SIG-M5 (cell line): Measurements from ENCODE around the gene SNCAIP.

Experiments
- DNase-seq: peaks from one replicate; lab custom pipeline; 2025; lab: John Stamatoyannopoulos, UW

SNCAIP gene

GRCh38 chr5:122426301-122426700, 114.3 kb downstream of the SNCAIP start:
- DNase-seq = no peak

DNA sequence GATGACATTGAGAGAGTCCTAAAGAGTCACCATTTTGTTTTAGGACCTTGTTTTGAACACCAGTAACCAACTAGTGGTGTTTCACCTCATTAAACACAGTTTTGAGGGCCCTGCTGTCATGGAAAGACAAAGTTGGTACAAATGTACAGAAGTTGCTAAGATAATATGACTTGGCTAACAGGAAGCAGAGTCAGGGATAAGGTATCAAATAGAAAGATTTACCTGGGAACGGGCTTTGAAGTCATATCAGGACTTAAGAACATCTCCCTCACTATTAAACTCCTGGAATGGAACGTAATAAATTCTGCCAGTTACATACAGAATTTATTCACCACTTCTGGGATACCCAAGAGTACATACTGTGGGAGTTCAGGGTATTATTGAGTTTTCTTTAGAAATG, 115.6 kb downstream of the SNCAIP start:
- no peak for DNase-seq

GRCh38 chr5:122429545-122430318, 117.7 kb downstream of the SNCAIP start:
- no peak for DNase-seq

DNA sequence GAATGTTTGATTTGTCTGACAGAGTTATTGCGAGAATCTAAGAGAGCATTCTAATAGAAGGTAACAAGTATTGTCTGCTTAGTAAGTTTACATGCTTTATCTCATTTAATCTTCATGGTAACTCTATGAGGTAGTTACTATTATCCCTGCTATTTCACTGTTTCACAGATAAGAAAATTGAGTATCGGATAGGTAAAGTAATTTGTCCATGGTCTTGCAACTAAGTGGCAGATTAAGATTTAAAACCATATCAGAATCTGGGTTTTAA, 118.2 kb downstream of the SNCAIP start:
- no peak for DNase-seq

- DNase-seq = no peak
These were observed 119.3 kb downstream of the SNCAIP start for GRCh38 chr5:122431298-122431697.

DNA sequence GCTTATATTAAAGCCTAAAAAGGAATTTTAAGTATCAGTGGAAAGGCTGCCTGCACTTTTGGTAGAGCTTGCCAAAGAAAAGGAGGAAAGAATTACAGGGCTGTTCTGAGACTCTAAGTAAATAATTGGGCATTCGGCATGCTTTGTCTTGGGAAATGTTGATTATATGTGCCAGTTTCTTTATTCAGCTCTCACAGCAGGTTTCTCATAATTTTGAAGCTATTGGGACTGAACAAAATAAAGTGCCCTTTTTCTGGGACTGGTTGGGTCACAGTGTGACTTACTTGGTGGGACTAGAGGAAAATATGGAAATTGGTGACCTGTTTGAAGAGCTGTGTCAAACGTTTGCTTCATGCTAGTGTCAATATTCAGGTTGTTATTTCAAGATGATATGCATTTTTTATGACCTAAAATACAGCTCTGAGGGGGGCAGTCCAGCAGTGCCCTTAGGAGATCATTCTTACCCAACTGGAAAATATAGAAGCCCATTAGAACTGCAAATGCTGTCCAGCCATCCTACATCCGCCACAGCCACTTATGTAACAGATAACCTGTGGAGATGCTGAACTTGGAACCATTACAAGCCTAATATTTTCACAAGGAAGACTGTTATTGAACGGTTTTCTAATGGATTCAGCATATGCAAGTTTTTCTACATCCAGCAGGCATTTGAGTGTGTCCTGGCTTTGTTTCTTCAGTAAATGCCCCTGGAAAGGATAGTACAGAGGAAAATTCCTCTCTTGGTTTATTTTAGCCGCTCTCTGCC, 122.4 kb downstream of the SNCAIP start:
- DNase-seq = no peak

DNA sequence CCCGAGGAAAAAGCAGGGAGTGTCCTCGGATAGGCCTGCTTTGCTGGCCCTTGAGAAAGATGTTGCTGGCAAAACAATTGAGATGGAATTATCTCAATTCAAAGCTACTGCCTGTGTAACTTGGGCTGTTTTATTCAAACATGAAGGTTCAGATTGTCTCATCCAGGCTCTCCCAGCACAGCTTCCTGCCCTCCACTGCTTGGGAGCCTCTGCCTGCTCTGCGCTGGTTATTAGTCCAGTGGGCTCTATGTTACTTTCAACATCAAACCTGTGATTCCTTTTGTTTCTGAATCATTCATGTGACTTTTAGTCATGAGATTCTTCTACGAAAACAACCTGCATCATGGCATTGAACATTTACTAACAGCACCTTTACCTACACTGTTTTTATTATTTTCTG, 123.2 kb downstream of the SNCAIP start:
- no peak for DNase-seq

DNA sequence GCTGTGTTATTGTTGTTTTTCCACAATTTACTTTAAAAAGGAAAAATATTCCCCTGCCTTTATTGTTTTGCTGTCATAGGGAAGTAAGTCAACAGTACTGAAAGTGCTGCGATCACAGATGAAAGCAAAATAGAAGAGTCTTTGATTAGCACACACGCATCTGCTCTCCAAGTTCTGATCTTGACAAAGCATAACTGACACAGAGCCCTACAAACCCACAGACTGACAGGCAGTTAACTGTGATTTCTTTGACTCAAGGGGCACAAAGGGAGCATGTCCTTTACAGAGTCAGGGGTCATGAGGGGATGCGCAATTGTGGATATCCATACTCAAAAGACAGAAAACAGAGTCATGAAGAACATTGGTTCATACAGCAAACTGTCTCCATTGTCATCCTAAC, 123.7 kb downstream of the SNCAIP start:
- no peak for DNase-seq

DNA sequence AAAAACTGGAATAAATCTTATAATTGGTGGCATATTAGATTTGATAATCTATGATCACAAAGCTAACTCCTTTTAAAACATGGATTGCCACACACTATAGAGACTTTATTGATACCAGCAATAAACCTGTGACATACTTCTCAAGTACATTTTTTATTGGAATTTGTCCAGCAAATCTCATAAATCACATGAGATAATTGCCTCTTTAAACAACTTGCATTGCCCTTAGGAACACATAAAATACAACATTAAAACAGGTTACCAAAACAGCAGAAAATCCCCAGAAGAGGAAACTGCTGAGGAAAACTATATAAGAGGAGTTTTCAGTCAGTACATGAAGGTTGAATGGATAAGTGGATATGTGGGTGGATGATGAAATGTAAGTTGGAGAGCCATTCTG, 124.6 kb downstream of the SNCAIP start:
- DNase-seq = no peak

GRCh38 chr5:122439645-122440044, 127.6 kb downstream of the SNCAIP start:
- no peak for DNase-seq

DNA sequence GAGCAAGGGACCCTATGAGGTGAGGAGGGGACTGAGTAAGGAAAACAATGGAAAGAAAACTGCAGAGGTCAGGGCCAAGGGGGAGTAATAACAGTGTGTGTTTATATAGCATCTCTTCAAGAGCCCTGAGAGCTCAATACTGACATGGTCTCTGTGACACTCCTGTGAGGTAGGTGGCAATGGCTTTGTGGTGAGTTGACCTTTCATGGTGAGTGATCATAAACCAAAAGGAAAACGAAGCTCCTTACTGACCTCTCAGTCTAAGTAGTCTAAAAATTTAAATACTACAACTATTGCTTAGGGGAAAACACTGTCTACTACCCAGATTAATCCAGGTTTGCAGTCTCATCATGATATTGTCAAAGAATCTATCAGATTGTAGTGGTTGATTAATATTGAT, 130.9 kb downstream of the SNCAIP start:
- DNase-seq = no peak

DNA sequence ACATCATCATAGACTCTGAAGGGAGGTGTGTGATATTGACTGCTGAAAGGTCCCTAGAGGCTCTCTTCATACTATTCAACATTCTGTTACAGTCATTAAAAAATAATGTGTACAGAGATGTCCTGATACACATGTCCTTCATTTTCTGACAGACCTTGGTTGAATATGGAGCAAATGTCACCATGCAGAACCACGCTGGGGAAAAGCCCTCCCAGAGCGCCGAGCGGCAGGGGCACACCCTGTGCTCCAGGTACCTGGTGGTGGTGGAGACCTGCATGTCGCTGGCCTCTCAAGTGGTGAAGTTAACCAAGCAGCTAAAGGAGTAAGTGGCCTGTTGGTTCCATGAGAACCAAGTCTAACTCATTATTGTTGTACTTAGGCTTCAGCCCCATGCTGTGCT, 132.4 kb downstream of the SNCAIP start:
- no peak for DNase-seq

DNA sequence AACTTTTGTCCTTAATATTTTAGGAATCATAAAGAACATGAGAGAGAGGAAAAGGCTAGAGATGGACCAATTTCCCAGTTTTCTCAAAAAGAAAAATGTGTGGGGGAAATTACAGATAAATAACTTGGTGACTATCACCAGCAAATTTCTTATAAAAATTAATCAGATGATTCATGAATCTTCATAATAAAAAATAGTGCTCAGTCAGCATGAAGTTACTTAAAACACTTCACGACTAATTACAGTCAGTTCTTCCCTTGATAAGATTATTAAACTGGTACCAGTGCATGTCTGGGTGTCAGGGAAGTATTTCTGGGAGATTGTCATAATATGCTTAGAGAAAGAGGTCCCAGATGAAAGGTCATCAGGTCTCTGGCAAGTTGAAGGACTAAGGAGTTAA, 133.0 kb downstream of the SNCAIP start:
- no peak for DNase-seq

- no peak for DNase-seq
These were observed 135.0 kb downstream of the SNCAIP start for GRCh38 chr5:122447072-122447471.

DNA sequence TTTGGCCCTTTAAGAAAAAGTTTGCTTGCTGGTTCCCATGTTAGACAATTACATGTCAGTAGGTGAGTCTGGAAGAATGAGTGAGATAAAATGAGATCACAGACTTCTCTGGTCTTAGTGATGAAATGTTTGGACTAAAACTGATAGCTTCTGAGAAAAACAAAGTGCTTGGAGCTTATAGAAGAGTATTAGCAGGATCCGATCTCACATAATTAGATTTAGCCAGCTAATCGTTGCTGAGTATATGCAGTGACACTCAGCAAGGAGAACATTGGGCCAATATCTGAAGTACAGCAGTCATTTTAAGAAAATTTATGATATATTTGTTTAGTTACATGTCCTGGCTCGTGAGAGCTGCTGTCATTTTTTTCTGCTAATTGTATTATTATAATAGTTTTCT, 135.8 kb downstream of the SNCAIP start:
- no peak for DNase-seq

DNA sequence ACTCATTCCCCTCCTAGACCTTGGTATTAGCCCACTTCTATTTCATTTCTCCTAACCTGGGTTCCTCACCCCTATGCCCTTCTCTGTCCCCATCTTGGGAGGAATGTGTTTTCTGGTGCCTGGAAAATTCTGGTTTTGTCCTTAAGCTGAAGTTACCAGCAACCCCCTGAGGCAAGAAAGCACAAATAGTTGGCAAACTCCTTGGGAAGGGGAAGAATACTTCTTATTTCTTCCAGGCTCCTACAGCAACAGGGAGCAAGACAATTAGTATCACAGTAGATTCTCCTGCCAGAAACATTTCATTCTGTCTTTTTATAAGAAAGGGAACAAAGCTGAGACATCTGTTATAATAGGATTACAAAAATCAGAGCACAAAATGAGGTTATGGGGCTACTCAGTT, 142.5 kb downstream of the SNCAIP start:
- no peak for DNase-seq

DNA sequence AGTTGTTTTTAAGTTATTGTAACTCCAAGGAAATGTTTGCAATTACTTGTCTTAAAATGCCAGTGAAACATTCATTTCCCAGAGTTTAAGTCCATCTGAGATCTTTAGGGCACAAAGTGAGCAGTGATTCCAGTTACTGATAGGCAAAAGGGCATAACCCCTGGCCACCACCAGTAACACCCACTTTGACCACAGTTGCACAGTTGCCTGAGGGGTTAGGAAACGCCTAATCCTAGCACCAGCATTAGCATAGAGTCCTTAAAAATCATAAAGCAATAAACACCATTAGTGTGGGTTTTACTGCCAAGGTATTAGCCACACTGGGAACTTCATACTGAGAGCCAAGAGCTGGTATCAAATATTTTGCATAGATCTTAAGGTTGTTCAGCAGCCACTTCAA, 143.9 kb downstream of the SNCAIP start:
- no peak for DNase-seq

- no peak for DNase-seq
These were observed 145.3 kb downstream of the SNCAIP start for GRCh38 chr5:122457178-122457826.

DNA sequence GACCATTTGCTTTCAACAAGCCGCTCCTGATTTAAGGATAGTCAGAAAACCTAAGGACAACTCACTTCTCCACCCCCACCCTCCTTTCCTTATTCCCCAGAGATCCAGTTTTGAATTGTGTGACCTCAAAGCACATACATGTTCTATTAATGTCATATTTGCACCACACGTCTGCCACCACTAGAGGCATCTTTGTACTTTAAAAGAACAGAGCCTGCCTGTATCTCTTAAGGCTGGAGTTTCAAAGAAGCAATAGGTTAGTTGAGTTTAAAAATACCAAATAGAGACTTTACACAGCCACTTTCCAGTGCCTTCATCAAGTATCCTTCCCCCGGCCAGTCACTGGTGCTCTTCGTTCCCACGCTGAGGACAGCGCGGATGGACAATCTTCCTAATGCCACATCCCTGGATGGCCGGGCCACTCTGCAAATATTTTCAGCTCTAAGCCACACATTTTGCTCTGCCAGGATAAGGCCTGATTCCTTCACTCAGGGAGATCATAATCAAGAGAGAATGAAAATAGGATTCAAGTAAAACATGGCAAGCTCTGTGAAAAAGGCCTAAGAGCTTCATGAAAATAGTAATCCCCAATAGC, 146.3 kb downstream of the SNCAIP start:
- DNase-seq = no peak

DNA sequence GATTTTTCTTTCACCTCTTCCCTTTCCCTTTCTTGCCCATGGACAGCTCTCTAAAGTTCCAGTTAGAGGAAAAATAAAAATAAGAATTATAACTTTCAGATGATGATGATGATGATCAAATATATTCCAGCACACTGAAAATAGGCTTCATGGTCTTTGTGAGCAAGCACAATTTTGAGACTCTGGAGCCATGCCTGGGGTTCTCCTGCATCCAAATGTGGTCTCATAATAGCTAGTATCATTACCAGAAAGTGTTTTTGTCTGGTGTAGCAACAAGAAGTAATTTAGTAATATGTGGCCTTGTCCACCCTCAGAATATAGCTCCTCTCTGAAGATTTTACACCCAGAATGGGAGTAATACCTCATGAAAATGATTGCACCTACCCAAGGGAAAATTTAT, 150.4 kb downstream of the SNCAIP start:
- no peak for DNase-seq

GRCh38 chr5:122463221-122463620, 151.2 kb downstream of the SNCAIP start:
- no peak for DNase-seq

DNA sequence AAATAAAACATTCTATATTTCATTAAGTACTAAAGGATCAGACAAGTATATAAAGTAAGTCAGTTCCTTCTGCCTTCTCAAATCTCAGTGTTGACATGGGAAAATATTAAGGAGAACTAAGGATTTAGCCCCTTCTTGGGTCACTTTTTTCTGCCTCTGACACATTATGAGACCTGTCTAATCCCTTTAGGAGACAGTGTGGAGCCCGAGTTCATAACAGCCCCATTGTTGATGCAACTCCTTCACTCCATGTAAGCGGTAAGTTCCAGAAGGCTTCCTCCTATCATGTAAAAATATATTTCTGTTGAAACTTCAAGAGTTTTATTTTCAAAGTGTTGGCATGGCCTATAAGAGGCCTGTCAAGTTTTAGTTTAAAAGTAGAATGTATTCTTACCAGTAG, 152.2 kb downstream of the SNCAIP start:
- no peak for DNase-seq

DNA sequence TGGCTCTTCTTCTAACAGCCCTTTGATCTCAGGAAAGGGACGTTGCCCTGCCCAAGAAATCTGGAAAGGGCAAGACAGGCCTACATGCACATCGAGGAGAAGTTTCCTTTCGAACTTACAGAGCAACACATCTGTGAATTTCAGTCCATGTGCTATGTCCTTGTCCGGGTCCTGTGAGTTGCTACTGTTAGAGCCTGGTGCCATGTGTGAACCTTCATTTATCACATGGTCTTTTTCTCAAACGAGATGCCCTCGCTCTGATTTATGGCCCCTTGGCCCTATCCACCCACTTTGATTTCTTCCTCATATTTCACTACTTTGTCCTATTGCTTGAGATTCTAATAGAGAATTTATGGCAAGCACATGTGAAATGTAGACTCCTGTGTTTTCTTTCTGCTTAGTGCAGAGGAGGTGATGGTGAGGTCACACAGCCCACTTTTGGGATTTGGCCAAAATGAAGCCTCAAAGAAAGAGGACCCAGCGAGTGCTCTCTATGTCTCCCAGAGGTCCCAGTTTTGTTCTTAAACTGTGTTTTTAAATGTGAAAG, 153.1 kb downstream of the SNCAIP start:
- DNase-seq = no peak
